Dermis blood vessel endothelial cell (primary cell): ENCODE measurements around the gene PARP9. TPM values are rescaled to one million over a fixed set of nuclear protein-coding genes. Genes with fewer than 3 reads are reported as not detected.

Experiments
- total RNA-seq: library from RNA; depleted of rRNA; stranded (reverse); fragments of >200 nt; gene quantifications from 2 replicates; pipeline ENCODE4 v1.2.3, GENCODE V29; 2014

Gene PARP9
- total RNA-seq, 1 donor from 2014 or later, result 23.0 TPM

Other genes starting within 250 kb of the PARP9 start
- gene CSTA, start 239.1 kb downstream of the PARP9 start, total RNA-seq, result not detected in 2 replicates
- 30.6 and 36.8 TPM in 2 replicates for gene MIX23, start 181.1 kb downstream of the PARP9 start, total RNA-seq
- gene FAM162A, start 180.1 kb downstream of the PARP9 start, total RNA-seq, result 5.3 and 16.5 TPM in 2 replicates
- 4.6 and 4.8 TPM in 2 replicates for gene WDR5B, start 148.2 kb downstream of the PARP9 start, total RNA-seq
- gene KPNA1, start 49.4 kb downstream of the PARP9 start, total RNA-seq, result 36.4 and 63.3 TPM in 2 replicates
- gene DTX3L, start within 50 bp of the PARP9 start, total RNA-seq, result 23.8 and 36.4 TPM in 2 replicates
- gene PARP15, start 13.3 kb upstream of the PARP9 start, total RNA-seq, result 0.17 and 0.47 TPM in 2 replicates
- 135 and 161 TPM in 2 replicates for gene PARP14, start 116.5 kb upstream of the PARP9 start, total RNA-seq
- 6.3 and 13.4 TPM in 2 replicates for gene HSPBAP1, start 229.5 kb upstream of the PARP9 start, total RNA-seq
- gene SLC49A4, start 230.8 kb upstream of the PARP9 start, total RNA-seq, result 15.3 and 18.7 TPM in 2 replicates